AG10803 (cell line): Measurements from ENCODE around the gene TMEM109.

ENCODE experiments used
- DNase-seq: peaks from one replicate; pipeline ENCODE4 v3.0.0; 2010; ENCODE audit warnings: low read depth
- H3K4me3 ChIP-seq: 2 replicates; pipeline ENCODE4 v1.5.1; 2011; ENCODE audit warnings: mild to moderate bottlenecking, low read length, control low read depth
- TF ChIP-seq, protein P1 (sequence below): conservative IDR thresholded peaks from 2 replicates; pipeline ENCODE4 v1.5.1; 2011; ENCODE audit warnings: mild to moderate bottlenecking, low read length, control low read depth, inconsistent platforms

TMEM109 gene

DNA sequence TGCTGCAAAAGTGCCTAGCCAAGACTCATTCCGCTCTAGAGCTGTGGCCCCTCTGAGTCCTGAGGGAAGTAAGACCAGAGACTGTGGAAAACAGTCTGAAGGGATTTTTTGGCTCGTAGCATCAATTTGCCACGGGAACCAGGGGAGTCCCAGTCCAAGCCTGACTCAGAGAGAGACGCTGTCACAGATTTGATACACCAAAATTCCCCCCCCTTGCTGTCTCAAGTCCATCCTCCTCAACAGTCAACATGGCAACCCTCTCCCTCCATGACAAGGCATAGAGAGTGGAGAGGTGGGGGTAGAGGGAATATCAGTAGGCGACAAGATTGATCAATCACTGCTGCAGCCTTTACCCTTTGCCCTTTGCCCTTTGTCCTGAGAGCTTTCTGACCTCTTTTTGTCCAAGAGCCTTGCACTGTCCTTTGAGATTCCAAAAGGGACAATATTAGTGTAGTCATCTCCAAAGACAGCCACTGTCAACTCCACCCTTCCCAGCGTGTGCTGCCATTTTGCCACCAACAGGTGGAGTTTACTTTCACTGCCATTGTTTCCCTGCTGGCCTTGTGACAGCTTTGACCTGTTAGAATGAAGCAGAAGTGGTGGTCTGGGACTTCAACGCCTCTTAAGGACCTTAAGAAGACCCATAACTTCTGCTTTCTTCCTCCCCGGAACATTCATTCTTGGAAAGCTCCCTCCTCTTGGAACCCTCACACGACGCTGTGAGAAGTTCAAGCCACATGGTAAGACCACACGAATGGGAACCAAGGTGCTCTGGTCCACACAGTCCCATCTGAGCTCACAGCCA, 30.7 kb downstream of the TMEM109 start:
- H3K4me3 ChIP-seq, result no peak overlapping the region
- DNase-seq, result no peak
- TF ChIP-seq, protein P1, sequence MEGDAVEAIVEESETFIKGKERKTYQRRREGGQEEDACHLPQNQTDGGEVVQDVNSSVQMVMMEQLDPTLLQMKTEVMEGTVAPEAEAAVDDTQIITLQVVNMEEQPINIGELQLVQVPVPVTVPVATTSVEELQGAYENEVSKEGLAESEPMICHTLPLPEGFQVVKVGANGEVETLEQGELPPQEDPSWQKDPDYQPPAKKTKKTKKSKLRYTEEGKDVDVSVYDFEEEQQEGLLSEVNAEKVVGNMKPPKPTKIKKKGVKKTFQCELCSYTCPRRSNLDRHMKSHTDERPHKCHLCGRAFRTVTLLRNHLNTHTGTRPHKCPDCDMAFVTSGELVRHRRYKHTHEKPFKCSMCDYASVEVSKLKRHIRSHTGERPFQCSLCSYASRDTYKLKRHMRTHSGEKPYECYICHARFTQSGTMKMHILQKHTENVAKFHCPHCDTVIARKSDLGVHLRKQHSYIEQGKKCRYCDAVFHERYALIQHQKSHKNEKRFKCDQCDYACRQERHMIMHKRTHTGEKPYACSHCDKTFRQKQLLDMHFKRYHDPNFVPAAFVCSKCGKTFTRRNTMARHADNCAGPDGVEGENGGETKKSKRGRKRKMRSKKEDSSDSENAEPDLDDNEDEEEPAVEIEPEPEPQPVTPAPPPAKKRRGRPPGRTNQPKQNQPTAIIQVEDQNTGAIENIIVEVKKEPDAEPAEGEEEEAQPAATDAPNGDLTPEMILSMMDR, result peak; percentile 16; the same call in 1 of the 2 replicates

DNA sequence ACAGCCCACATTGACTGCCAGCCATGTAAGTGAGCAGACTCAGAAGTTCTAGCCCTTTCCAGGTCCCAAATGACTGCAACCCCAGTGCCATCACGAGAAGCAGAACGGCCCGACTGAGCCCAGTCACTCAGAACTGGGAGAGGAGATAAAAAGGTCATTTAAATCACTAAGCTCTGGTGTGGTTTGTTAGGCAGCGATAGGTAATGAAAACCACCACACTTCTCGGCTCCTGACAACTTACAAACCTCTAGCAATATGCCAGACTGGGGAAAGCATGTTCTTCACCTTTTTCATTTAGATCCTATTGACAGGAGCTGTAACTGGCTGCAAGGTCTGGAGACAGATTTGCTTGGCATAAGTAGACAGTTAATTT, 31.3 kb downstream of the TMEM109 start:
- TF ChIP-seq, protein P1, result no peak
- H3K4me3 ChIP-seq, result no peak overlapping the region
- no peak for DNase-seq

DNA sequence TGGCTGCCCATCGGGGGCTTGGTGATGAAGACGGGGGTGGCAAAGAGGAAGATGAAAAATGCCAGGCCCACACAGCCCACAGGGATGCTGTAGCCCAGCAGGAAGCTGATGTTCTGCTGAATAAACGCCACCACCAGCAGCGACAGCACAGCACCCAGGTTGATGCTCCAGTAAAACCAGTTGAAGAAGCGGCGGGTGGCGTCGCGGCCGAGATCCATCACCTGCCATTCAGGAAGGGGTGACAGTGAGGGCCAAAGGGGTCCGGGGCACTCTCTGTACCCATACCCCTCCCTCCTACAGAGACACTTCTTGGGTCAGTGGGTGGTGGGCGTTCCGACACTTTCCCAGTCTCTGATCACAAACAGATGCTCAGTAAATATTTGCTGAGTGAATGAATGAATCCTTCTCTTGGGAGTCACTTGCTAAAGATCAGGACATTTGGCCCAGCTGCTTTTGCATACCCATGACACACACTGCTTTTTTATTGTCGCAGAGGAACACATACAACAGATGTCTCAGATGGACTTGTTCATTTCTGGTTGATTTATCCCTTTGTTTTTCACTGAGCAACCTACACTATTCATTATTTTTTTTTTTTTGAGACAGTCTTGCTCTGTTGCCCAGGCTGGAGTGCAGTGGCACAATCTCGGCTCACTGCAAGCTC, 32.8 kb downstream of the TMEM109 start:
- H3K4me3 ChIP-seq, result no peak overlapping the region
- DNase-seq, result peak; percentile 49
- TF ChIP-seq, protein P1, result no peak

DNA sequence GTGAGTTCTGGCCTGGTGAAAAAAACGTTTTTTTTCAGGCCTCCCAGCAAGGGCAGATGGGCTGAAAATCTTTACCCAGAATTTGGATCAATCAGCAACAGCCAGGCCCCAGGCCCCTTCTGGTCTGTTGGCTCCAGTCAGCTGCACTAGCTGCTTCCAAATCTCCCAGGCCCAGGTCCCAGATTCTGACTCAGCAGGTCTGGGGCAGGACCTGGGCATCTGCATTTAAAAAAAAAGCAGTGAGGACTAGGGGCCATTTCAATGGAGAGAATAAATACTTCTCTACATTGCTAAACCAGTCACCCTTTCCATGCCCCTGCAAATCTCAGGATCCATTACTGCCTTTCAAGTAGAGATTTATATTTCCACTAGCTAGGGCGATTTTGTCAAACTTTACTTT, 33.7 kb downstream of the TMEM109 start:
- no peak overlapping the region for H3K4me3 ChIP-seq
- TF ChIP-seq, protein P1, result no peak
- DNase-seq, result no peak

- no peak for DNase-seq
- TF ChIP-seq, protein P1, result no peak
- H3K4me3 ChIP-seq, result no peak overlapping the region
Measured at GRCh38 chr11:60948250-60948649, 34.3 kb downstream of the TMEM109 start.

DNA sequence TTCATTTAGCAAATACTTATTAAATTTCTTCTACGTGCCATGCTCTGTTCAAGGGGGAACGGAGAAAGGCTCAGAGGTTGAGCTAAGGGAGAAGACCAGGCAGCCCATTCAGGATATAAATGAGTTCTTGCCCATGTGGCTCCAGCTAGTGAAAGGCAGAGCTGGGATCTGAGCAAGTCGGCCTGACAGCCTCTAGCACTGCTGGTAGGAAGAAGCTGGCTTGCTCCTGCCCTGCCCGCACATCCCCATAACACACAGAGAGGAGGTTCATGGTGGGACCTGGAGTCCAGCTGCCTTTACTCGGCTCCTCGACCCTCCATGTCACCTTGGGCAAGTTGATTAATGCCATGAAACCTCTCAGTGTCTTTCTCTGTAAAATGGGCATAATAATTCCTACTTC, 36.1 kb downstream of the TMEM109 start:
- no peak for DNase-seq
- TF ChIP-seq, protein P1, result no peak
- H3K4me3 ChIP-seq, result no peak overlapping the region
